HG02970 (cell line): ENCODE data around the gene SPINK8.
"Not testable (repeated sequence)": the region's sequence is repeated elsewhere in the genome, so short reads cannot be mapped to it uniquely, and the experiment has no call there.

Experiments
- ATAC-seq: cut with Tn5 transposase; IDR thresholded peaks from one replicate; pipeline ENCODE4 v1.9.1; 2021; ENCODE audit warnings: mild to moderate bottlenecking, moderate library complexity, moderate number of reproducible peaks; ENCODE audit not compliant: unreplicated experiment, low FRiP score

SPINK8 gene

GRCh38 chr3:48331706-48332435 is 1.6 kb downstream of the SPINK8 start:
- not testable (repeated sequence) for ATAC-seq

DNA sequence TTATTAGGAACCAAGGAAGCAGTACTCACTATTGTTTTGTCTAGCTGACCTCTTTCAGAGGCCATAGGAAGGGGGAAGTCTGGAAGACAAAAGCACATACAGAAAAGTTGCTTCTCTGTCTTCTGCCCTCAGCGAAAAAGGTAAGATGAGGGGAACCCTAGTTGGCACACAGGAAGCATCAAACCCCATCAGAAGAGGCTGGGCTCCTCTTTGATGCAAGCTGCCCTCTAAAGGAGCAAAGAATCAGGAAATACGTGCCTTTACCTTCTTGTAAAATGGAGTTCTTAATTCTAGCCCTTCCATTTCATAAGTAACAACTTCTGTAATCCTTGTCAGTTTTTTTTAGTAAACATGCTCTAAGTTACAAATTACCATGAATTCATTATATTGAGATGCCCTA is 12.5 kb downstream of the SPINK8 start:
- ATAC-seq: no peak

DNA sequence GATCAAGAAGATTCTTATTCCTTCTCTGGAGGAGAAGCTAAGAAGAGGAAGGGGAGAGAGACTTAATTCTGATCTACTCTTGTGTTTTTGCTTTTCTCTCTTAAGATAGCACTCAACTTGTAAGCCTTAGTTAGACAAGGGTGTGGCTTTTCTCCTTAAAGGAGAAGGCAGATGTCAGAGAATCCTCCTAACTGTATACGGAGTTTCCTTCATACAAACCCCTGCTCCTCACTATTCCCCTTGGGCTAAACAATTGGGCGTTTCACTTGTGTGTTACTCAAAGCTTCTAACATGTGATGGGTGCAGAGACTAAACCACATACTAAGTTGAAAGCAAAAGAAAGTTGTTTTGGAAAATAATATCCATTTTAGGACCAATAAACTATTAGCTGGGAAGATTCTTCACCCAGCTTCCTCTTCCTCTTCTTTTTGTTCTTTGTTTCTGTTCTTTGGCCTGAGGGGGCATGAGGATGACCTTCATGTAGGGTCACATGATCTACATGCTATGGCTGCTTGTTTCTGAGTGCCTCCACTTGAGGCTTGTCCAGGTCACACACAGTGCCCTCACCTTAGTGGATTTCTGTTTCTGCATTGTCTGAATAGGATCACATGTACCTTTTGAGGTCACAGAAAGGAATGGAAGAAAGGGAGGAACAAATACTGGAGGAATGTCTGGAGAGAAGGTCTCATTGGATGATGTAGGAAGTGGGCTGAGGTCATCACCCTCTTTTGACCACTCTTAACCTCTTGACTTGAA is 14.6 kb downstream of the SPINK8 start:
- no peak for ATAC-seq

GRCh38 chr3:48314542-48314941 is 18.9 kb downstream of the SPINK8 start:
- no peak for ATAC-seq

DNA sequence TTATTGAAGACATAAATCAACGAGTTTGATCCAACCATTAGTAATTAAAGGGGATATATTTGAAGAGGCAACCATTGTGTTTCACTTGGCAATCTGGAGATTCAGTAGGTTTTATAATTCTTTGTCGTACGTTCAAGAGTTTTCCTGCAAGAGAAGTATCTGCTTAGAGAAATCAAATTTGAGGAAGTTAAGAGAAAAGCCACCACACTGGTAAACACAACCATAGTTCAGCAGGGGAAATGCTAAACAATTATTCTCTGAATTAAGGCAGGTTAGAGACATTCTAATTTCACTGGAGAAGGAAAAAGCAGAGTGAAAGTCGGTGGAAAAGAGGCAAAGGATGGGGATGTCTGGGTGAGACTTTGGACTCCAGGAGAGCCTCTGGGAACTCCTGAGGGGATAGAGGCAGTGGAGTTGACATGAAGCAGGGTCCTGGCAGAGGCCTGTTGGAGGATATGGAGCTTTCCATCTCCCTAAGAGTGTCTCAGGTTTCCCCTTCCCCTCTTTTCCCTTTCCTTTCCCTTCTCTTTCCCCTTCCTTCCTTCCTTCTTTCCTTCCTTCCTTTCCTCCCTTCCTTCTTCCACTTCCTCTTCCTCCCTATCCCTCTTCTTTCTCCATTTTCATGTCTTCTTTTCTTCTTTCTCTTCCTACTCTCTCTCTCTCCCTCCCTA is 26.5 kb downstream of the SPINK8 start:
- no peak for ATAC-seq

DNA sequence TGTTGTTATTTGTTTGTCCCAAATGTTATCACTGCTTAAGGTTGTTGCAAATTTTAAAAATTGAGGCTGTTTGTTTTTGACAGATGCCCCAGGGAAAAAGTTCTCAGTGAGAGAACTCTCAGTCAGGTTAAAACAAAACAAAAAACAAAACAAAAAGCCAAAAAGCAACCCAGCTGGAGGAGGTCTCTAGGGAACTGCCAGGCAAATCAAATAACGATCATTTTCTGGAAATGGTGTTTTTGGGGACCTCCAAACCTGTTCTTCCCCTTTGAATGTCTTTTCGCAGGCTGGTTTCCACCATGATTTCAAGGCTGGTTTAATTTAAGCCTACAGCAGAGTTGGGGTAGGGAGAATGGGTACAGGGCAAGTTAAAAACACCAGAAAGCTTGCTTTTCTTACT is 27.2 kb downstream of the SPINK8 start:
- no peak for ATAC-seq

GRCh38 chr3:48305396-48305795 is 28.1 kb downstream of the SPINK8 start:
- no peak for ATAC-seq

- ATAC-seq: no peak
These were observed 30.4 kb downstream of the SPINK8 start for GRCh38 chr3:48303021-48303420.

GRCh38 chr3:48301800-48302166 is 31.7 kb downstream of the SPINK8 start:
- ATAC-seq: no peak

DNA sequence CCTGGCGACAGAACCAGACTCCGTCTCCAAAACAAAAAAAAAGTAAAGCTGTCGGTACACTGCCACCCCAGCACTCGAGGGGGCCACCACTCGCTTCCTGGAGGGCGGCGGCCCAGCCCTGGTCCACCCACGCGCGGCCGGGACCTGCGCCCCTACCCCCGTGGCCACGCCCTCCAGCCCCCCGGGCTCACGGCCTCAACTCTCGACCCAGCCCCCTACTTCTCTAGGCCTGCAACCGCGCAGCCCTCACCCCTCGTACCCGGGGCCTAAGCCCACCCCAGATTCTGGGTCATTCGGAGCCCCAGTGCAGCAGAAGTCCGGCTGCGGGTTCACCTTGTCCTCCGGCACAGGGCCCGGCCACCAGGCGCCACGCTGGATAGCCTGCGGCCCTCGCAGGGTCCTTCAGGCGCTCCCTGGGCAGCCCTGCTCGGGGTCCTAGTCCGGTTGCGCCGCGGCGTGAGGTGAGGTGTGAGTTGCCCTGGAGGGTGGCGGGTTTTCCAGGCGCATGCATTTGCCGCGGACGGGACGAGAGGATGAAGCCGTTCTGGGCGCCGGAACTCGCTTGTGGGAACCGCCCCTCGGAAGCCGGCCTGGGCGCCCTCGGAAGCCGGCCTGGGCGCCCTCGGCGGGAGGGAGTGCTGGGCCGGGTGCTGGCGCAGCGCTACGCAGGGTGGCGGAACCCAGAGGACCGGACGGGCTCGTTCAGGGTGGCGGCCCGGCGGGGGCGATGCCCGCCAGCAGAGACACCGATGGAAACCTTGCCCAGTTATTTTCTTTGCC is 32.3 kb downstream of the SPINK8 start, which contains the start of gene NME6:
NME6 (minus strand) TSS at position 348 of the 780 bp plus-strand sequence.
- peak; percentile 80 for ATAC-seq

DNA sequence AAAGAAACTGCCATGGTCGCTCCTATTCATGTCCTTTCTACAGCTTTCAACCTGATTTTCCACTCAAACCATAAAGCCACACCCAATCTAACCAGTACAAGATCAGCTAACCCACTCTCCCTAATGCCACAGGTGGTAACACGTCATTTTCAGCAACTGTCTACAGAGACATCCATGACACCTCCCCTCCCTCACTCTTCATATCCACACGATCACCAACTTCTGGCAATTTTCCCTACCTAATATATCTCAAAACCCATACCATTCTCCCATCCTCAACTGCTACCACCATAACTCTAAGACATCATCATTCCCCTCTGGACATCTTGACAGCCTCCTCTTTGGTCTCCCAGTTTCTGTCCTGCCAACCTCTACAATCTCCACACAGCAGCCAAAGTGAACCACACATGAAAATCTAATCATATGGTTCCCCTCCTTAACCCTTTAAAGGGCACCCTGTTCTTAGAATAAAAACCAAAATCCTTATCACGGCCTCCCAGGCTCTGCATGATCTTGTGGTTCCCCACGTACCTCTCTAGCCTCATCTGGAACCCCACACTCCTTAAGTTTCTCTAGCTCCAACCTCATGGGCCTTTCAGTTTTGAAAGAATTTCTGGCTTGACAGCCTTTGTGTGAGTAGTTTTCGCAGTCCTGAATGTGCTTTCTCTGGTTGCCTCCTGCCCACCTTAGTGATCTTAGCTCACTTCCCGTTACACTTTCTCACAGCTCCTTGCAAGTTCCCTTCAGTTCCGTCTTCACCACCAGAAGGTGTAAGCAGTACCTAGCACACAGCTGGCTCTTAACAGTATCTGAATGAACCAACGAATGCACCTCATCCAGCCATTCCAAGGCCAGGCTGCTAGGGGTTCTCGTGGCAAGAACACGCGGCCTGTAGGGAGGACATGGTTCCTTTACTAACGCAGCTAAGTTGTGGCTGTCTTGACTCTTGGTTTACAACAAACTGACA is 33.4 kb downstream of the SPINK8 start:
- peak; percentile 21 for ATAC-seq

- no peak for ATAC-seq
These were observed 36.2 kb downstream of the SPINK8 start for GRCh38 chr3:48297111-48297810.

DNA sequence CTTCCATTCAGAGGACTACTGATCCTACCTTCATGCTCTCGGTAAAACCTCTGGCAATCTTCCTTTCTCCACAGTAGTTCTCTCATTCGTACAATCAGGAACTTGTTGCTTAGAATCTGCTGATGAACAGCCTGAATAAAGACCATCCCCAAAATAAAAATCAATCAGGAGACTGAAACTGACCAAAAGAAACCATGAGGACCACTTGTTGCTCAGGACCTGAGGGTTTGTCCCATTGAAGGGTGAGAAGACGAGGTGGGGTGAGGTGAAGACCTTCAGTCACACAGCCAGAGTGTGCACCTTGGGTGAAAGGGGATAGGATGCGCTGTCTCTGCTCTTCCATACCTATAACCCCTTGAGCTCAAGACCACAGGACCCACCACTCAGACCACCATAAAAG is 36.8 kb downstream of the SPINK8 start:
- no peak for ATAC-seq

DNA sequence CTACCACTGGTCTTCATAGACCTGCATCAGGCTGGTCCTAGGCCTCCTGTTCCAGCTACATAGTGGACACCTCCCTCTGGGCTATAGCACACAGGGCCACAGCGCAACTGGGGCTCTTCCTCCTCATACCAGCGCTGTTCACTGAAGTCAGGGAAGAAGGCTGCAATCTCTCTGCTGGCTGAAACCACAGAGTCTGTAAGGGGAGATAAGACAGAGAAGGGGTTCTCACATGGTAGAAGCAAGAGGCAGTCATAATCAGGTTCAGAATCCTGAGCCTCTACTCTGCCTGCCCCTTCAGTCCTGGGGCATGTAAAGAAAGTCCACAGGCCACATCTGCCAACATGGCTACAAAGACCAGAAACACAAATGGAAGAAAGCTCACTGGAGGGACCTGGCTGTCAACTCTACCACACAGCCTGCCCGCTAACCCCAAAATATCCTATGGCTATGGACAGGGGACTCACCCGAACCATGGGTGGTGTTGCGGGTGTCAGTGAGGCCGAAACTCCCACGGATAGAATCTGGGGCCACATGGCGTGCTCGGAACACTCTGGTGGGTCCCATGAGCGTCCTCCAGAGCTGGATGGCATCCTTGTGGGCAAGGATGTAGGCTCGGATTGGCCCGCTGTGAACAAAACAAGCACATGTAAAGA is 38.7 kb downstream of the SPINK8 start:
- ATAC-seq: no peak

DNA sequence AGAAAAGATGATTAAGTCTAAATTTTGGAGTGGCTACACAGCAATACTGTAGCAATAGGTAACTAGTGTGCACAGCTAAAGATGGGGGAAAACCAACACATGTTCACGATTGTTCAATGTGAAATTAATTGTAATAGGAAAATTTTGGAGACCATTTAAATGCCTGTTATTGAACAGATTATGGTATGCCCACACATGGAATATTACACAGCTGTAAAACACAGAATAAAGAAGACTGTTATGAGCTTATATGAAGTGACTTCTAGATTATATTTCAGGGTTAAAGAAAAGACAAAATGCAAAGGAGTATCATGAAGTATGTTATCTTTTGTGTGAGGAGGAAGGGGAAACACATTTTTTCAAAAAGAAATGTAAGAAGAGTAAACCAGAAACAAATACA is 43.8 kb downstream of the SPINK8 start:
- no peak for ATAC-seq

GRCh38 chr3:48287034-48287433 is 46.4 kb downstream of the SPINK8 start:
- ATAC-seq: no peak

DNA sequence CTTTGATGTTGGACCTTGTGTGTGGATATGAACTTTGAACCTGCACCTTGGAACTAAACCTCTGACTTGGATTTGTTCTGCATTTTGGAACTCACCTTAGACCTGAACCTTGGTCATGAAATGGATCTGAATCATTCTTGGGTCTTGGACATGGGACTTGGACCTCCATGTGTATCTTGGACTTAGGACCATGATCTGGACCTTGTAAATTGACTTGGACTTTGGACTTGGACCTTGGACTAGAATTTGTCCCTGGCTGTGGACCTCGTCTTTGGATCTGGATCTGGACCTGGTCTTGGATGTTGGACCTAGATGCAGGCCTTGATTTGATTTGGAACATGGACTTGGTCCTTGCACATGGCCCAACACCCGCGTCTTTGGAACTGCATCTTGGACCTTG is 47.2 kb downstream of the SPINK8 start:
- ATAC-seq: no peak

GRCh38 chr3:48285675-48286074 is 47.8 kb downstream of the SPINK8 start:
- no peak for ATAC-seq
